Activated CD8-positive, alpha-beta memory T cell treated with anti-CD3 and anti-CD28 coated beads, Interleukin-2, amount 10 ng/mL, durations not matched to agents 7 days and 5 days (primary cell): ENCODE data around the gene CSHL1. TPM values are rescaled to one million over a fixed set of nuclear protein-coding genes. Genes with fewer than 3 reads are reported as not detected.
"Not testable (repeated sequence)": the region's sequence is repeated elsewhere in the genome, so short reads cannot be mapped to it uniquely, and the experiment has no call there.

Experiments
- ATAC-seq: fragments of 150-1000 bp; cut with Tn5 transposase; one replicate; pipeline ENCODE4 v1.10.0; 2021; ENCODE audit warnings: moderate library complexity
- CTCF ChIA-PET: fragments of 350-600 bp; sonication (Branson Sonifier 250); formaldehyde crosslinking; loops from one replicate; lab custom pipeline; 2021; ENCODE audit warnings: antibody characterized with exemption; lab: Charles Lee
- DNase-seq: peaks from one replicate; pipeline ENCODE4 v3.0.0-alpha.2; 2020
- H3K27ac Mint-ChIP-seq: one replicate; pipeline ENCODE4 v1.8.0; 2021; ENCODE audit warnings: mild to moderate bottlenecking, mixed read lengths
- H3K27me3 Mint-ChIP-seq: one replicate; pipeline ENCODE4 v1.8.0; 2021; ENCODE audit warnings: mixed read lengths
- H3K36me3 Mint-ChIP-seq: one replicate; pipeline ENCODE4 v1.8.0; 2021; ENCODE audit warnings: mild to moderate bottlenecking, mixed read lengths
- H3K4me1 Mint-ChIP-seq: one replicate; pipeline ENCODE4 v1.8.0; 2021; ENCODE audit warnings: mixed read lengths
- H3K4me3 Mint-ChIP-seq: one replicate; pipeline ENCODE4 v1.8.0; 2021; ENCODE audit warnings: mild to moderate bottlenecking, moderate library complexity, mixed read lengths
- H3K9me3 Mint-ChIP-seq: one replicate; pipeline ENCODE4 v1.8.0; 2022; ENCODE audit warnings: low read depth, mixed read lengths
- total RNA-seq, 2 experiments: library from RNA; stranded (reverse); gene quantifications; one replicate each; pipeline ENCODE4 v1.2.3, GENCODE V29; 2021

The CSHL1 gene
- total RNA-seq, 2 experiments from 2014 or later: not detected

DNA sequence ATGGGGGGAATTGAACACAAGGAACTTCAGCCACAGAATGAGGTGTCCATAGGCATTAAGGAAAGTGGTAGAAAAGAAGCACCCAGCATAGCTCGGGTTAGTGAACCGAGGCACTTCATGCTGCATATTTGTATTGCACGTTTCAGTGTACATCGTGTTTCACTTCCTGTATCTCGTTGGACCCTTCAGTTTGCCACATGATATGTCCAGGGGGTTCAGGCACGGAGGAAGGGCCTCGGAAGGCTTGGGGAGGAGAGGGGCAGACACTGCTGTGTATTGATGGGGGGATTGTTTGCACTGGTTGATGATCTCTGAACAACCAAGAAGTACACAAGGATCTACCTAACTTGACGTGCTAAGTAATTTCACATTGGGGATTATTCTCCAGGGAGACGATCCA is 11.3 kb upstream of the CSHL1 start:
- not testable (repeated sequence) for H3K4me1 Mint-ChIP-seq, H3K27ac Mint-ChIP-seq, H3K9me3 Mint-ChIP-seq, H3K4me3 Mint-ChIP-seq, ATAC-seq, H3K36me3 Mint-ChIP-seq, DNase-seq
- CTCF ChIA-PET: interaction anchor here (0.9 to 2.4 kb wide), 5 partner anchors 10 to 211 kb away, joined by 3 to 10 read pairs (median 6); no protein-coding TSS in a partner anchor
- H3K27me3 Mint-ChIP-seq: peaks cover 11% of the 10 kb centered on the region

DNA sequence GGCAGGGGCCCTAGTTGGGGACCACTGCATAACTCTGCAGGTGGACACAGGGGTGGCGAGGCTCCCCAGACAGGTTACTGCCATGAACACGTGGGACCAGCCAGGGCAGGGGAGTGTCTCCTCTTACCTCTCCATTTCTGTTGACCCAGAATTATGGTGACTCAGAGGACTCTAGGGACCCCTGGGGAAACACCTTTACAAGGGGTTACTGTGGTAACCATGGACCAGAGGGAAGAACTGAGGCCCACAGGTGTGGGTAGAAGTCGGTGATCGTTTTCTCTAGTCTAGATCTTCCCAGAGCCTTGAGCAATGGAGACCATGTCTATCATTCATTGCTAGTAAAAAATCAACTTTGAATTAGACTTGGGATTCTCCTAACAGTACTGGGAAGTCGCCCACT is 9.7 kb upstream of the CSHL1 start:
- ATAC-seq, H3K4me3 Mint-ChIP-seq, H3K36me3 Mint-ChIP-seq, DNase-seq, H3K4me1 Mint-ChIP-seq, H3K9me3 Mint-ChIP-seq, H3K27ac Mint-ChIP-seq: not testable (repeated sequence)
- peaks cover 11% of the 10 kb centered on the region for H3K27me3 Mint-ChIP-seq
- CTCF ChIA-PET: interaction anchor here (1.1 to 5.6 kb wide), 14 partner anchors 10 to 211 kb away, joined by 4 to 94 read pairs (median 21); partner anchors contain the start of genes CD79B, CSHL1, ERN1 and ICAM2

DNA sequence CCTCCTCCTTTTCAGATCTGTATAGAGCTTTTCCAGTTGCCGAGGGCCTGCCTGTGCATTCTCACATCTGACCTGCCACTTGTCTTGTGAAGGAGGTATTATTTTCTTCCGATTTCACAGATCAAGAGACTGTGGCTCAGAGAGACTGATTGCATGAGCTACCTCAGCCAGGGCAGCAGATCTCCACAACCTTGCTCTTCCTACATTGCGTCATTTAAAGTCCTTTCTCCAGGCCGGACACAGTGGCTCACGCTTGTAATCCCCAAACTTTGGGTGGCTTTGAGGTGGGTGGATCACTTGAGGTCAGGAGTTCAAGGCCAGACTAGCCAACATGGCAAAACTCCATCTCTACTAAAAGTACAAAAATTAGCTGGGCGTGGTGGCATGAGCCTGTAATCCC is 9.0 kb upstream of the CSHL1 start:
- peaks cover 11% of the 10 kb centered on the region for H3K27me3 Mint-ChIP-seq
- CTCF ChIA-PET: interaction anchor here (0.7 to 5.6 kb wide), 37 partner anchors 8 to 355 kb away, joined by 3 to 94 read pairs (median 7); partner anchors contain the start of genes CD79B, CSHL1, ERN1 and ICAM2
- H3K4me3 Mint-ChIP-seq, H3K4me1 Mint-ChIP-seq, DNase-seq, ATAC-seq, H3K9me3 Mint-ChIP-seq, H3K27ac Mint-ChIP-seq, H3K36me3 Mint-ChIP-seq: not testable (repeated sequence)

DNA sequence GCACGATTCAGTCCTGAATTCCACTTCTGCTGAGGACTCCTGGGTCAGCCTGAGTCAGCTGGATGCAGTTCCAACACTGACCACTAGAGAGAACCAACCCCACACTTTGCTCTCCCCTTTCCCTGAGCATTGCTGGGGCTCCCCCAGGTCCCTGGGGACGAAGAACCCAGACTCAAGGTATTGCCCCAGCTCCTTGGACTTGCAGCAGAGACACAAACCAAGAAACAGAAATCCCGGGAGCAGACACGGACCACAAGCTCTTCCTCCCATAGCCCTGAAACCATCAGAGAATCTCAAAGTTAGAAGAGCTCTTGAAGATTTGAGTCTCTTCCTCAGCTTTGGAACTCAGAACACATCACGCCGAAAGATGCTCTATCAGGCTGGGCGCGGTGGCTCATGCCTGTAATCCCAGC is 8.3 kb upstream of the CSHL1 start:
- no peak overlapping the region for H3K27ac Mint-ChIP-seq
- no peaks in the 10 kb centered on the region for H3K9me3 Mint-ChIP-seq
- DNase-seq (peak; percentile 81), ATAC-seq (peak; percentile 96)
- peaks cover 5% of the 10 kb centered on the region for H3K4me1 Mint-ChIP-seq
- no peaks in the 10 kb centered on the region for H3K36me3 Mint-ChIP-seq
- CTCF ChIA-PET: interaction anchor here (0.7 to 5.6 kb wide), 43 partner anchors 9 to 430 kb away, joined by 3 to 94 read pairs (median 6); partner anchors contain the start of genes CD79B, CSHL1, ERN1 and ICAM2
- H3K27me3 Mint-ChIP-seq: peaks cover 11% of the 10 kb centered on the region
- H3K4me3 Mint-ChIP-seq: no peak overlapping the region

DNA sequence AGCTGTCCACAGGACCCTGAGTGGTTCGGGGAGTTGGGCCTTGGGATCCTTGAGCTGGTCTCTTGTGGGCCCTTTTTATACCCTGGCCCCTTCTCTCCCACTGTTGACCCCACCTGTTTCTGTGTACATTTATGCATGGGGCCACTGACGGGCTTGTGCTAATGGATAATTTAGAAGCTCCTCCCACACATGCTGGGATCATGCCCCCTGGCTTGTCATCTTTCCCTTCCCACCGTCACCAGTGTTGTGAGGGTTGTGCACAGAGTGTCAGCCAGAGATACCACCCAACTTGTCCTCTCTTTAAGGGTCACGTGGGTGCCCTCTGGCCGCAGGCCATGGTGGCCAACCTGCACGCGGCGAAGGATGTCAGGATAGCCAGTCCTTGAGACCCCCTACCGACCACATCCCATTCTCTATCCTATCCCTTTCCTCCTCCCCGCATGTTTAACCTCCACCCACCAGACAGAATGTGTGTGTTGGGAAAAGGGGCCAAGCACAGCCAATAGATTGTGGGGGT is 7.8 kb upstream of the CSHL1 start, which contains the start of gene GH1:
TSS of gene GH1 (minus strand) at position 51 of the 517 bp plus-strand sequence. CDS start 63 bp downstream, outside the sequence.
- not testable (repeated sequence) for H3K4me1 Mint-ChIP-seq, H3K36me3 Mint-ChIP-seq, H3K9me3 Mint-ChIP-seq, H3K27ac Mint-ChIP-seq, H3K4me3 Mint-ChIP-seq, ATAC-seq, DNase-seq
- H3K27me3 Mint-ChIP-seq: peaks cover 11% of the 10 kb centered on the region
- CTCF ChIA-PET: interaction anchor here (0.8 to 5.6 kb wide), 42 partner anchors 8 to 430 kb away, joined by 3 to 94 read pairs (median 6); partner anchors contain the start of genes CD79B, CSHL1, ERN1 and ICAM2

DNA sequence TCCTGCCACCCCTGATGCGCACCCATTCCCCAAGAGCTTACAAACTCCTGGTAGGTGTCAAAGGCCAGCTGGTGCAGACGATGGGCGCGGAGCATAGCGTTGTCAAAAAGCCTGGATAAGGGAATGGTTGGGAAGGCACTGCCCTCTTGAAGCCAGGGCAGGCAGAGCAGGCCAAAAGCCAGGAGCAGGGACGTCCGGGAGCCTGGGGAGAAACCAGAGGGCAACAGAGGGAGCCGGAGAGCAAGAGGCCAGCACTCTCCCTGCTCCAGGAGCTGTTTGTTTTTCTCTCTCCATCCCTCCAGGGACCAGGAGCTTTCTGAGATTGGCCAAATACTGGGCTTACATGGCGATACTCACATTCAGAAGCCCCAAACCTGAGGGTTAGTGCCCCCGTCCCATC is 7.2 kb upstream of the CSHL1 start:
- Mint-ChIP-seq H3K27me3 (peaks cover 11% of the 10 kb centered on the region), H3K9me3 (no peaks in the 10 kb centered on the region), H3K27ac (no peak overlapping the region), H3K4me1 (peaks cover 5% of the 10 kb centered on the region), H3K4me3 (no peak overlapping the region), H3K36me3 (no peaks in the 10 kb centered on the region)
- CTCF ChIA-PET: interaction anchor here (0.8 to 5.6 kb wide), 23 partner anchors 11 to 276 kb away, joined by 3 to 94 read pairs (median 10); partner anchors contain the start of genes ERN1, ICAM2 and PRR29
- no peak for DNase-seq
- no peak for ATAC-seq

DNA sequence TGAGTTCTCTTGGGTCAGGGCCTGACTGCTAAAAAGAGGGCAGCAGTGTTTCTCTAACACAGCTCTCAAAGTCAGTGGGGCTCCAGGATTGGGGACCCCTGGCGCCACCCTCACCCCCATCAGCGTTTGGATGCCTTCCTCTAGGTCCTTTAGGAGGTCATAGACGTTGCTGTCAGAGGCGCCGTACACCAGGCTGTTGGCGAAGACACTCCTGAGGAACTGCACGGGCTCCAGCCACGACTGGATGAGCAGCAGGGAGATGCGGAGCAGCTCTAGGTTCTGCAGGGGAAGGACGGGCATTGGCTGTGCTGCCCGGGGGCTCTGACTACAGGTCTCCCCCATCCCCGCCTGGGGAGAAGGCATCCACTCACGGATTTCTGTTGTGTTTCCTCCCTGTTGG is 6.6 kb upstream of the CSHL1 start:
- H3K4me3 Mint-ChIP-seq: no peak overlapping the region
- peaks cover 5% of the 10 kb centered on the region for H3K4me1 Mint-ChIP-seq
- no peak for DNase-seq
- H3K27ac Mint-ChIP-seq: no peak overlapping the region
- no peaks in the 10 kb centered on the region for H3K9me3 Mint-ChIP-seq
- CTCF ChIA-PET: interaction anchor here (1.2 to 5.6 kb wide), 12 partner anchors 14 to 228 kb away, joined by 3 to 94 read pairs (median 20); partner anchors contain the start of genes ERN1 and ICAM2
- H3K36me3 Mint-ChIP-seq: no peaks in the 10 kb centered on the region
- ATAC-seq: no peak
- H3K27me3 Mint-ChIP-seq: peaks cover 13% of the 10 kb centered on the region

DNA sequence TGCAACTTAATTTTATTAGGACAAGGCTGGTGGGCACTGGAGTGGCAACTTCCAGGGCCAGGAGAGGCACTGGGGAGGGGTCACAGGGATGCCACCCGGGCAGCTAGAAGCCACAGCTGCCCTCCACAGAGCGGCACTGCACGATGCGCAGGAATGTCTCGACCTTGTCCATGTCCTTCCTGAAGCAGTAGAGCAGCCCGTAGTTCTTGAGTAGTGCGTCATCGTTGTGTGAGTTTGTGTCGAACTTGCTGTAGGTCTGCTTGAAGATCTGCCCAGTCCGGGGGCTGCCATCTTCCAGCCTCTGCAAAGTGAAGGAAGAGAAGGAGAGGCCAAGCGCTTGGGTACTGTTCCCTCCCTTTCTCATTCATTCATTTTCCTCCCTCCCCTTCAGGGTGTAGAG is 6.1 kb upstream of the CSHL1 start:
- not testable (repeated sequence) for H3K9me3 Mint-ChIP-seq, H3K4me1 Mint-ChIP-seq, H3K27ac Mint-ChIP-seq, H3K36me3 Mint-ChIP-seq, H3K4me3 Mint-ChIP-seq, DNase-seq, ATAC-seq
- CTCF ChIA-PET: interaction anchor here (1.3 to 7.8 kb wide), 5 partner anchors 29 to 228 kb away, joined by 3 to 79 read pairs (median 68); partner anchors contain the start of gene ERN1
- H3K27me3 Mint-ChIP-seq: peaks cover 13% of the 10 kb centered on the region

DNA sequence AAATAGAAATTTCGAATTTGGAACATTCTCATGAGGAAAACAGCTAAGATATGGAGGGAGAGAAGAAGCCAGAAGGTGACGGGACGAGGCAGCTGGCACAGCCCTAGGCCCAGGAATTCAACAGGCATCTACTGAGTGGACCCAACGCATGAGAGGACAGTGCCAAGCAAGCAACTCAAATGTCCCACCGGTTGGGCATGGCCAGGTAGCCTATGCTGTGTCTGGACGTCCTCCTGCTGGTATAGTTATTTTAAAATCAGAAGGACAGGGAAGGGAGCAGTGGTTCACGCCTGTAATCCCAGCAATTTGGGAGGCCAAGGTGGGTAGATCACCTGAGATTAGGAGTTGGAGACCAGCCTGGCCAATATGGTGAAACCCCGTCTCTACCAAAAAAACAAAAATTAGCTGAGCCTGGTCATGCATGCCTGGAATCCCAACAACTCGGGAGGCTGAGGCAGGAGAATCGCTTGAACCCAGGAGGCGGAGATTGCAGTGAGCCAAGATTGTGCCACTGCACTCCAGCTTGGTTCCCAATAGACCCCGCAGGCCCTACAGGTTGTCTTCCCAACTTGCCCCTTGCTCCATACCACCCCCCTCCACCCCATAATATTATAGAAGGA is 5.6 kb upstream of the CSHL1 start:
- CTCF ChIA-PET: interaction anchor here (0.8 to 7.8 kb wide), 8 partner anchors 14 to 373 kb away, joined by 3 to 79 read pairs (median 3); partner anchors contain the start of gene ERN1
- Mint-ChIP-seq H3K36me3 (no peaks in the 10 kb centered on the region), H3K27ac (no peak overlapping the region)

DNA sequence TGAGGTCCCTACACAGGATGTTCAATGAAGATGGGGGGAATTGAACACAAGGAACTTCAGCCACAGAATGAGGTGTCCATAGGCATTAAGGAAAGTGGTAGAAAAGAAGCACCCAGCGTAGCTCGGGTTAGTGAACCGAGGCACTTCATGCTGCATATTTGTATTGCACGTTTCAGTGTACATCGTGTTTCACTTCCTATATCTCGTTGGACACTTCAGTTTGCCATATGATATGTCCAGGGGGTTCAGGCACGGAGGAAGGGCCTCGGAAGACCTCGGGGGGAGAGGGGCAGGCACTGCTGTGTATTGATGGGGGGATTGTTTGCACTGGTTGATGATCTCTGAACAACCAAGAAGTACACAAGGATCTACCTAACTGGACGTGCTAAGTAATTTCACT is 4.7 kb upstream of the CSHL1 start:
- not testable (repeated sequence) for DNase-seq, H3K4me1 Mint-ChIP-seq, H3K27ac Mint-ChIP-seq, H3K9me3 Mint-ChIP-seq, H3K4me3 Mint-ChIP-seq, H3K36me3 Mint-ChIP-seq, ATAC-seq
- CTCF ChIA-PET: interaction anchor here (1.0 to 7.8 kb wide), 7 partner anchors 12 to 374 kb away, joined by 3 to 77 read pairs (median 4); no protein-coding TSS in a partner anchor
- peaks cover 13% of the 10 kb centered on the region for H3K27me3 Mint-ChIP-seq

More for the DNA sequence above, 5.6 kb upstream of the CSHL1 start:
- Mint-ChIP-seq H3K4me1 (peaks cover 5% of the 10 kb centered on the region), H3K4me3 (no peak overlapping the region), H3K9me3 (no peaks in the 10 kb centered on the region), H3K27me3 (peaks cover 13% of the 10 kb centered on the region)
- no peak for ATAC-seq
- no peak for DNase-seq

DNA sequence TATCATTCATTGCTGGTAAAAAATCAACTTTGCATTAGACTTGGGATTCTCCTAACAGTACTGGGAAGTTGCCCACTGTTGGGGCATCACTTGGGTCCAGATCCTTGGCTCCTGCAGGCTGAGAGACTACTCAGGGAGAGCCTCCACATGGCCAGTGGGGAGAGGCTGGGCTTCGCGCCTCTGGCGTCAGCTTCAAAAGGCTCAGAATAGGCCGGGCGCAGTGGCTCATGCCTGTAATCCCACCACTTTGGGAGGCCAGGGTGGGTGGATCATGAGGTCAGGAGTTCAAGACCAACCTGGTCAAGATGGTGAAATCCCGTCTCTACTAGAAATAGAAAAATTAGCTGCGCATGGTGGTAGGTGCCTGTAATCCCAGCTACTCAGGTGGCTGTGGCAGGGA is 3.4 kb upstream of the CSHL1 start:
- Mint-ChIP-seq H3K9me3 (no peaks in the 10 kb centered on the region), H3K27me3 (peaks cover 14% of the 10 kb centered on the region), H3K27ac (no peak overlapping the region), H3K36me3 (no peaks in the 10 kb centered on the region), H3K4me3 (no peak overlapping the region), H3K4me1 (peaks cover 5% of the 10 kb centered on the region)
- CTCF ChIA-PET: interaction anchor here (1.5 to 7.8 kb wide), 3 partner anchors 11 to 217 kb away, joined by 4 to 68 read pairs (median 49); partner anchors contain the start of gene ERN1
- no peak for ATAC-seq
- no peak for DNase-seq

DNA sequence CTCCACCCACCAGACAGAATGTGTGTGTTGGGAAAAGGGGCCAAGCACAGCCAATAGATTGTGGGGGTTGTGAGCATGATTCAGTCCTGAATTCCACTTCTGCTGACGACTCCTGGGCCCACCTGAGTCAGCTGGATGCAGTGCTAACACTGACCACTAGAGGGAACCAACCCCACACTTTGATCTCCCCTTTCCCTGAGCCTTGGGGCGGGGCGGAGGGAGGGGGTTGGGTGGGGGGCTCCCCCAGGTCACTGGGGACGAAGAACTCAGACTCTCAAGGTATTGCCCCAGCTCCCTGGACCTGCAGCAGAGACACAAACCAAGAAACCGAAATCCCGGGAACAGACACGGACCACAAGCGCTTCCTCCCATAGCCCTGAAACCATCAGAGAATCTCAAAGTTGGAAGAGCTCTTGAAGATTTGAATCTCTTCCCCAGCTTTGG is 621 bp upstream of the CSHL1 start:
- ATAC-seq: peak; percentile 65
- no peaks in the 10 kb centered on the region for H3K9me3 Mint-ChIP-seq
- CTCF ChIA-PET: interaction anchor here (0.6 to 7.8 kb wide), 24 partner anchors 9 to 370 kb away, joined by 3 to 68 read pairs (median 6); partner anchors contain the start of genes ERN1 and ICAM2
- H3K36me3 Mint-ChIP-seq: no peaks in the 10 kb centered on the region
- peak; percentile 73 for DNase-seq
- peaks cover 33% of the 10 kb centered on the region for H3K27me3 Mint-ChIP-seq
- H3K27ac Mint-ChIP-seq: no peak overlapping the region
- H3K4me1 Mint-ChIP-seq: no peaks in the 10 kb centered on the region
- H3K4me3 Mint-ChIP-seq: no peak overlapping the region

DNA sequence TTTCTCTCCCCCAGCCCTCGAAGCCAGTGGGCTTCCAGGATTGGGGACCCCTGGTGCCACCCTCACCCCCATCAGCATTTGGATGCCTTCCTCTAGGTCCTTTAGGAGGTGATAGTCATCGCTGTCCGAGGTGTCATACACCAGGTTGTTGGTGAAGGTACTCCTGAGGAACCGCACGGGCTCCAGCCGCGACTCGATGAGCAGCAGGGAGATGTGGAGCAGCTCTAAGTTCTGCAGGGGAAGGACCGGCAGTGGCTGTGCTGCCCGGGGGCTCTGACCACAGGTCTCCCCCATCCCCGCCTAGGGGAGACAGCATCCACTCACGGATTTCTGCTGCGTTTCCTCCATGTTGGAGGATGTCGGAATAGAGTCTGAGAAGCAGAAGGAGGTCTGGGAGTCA is 962 bp downstream of the CSHL1 start:
- CTCF ChIA-PET: interaction anchor here (0.6 to 7.8 kb wide), 10 partner anchors 10 to 222 kb away, joined by 3 to 68 read pairs (median 12); partner anchors contain the start of gene ERN1
- DNase-seq: no peak
- Mint-ChIP-seq H3K4me1 (no peaks in the 10 kb centered on the region), H3K4me3 (no peak overlapping the region), H3K27ac (no peak overlapping the region), H3K27me3 (peaks cover 36% of the 10 kb centered on the region), H3K9me3 (no peaks in the 10 kb centered on the region), H3K36me3 (no peaks in the 10 kb centered on the region)
- no peak for ATAC-seq
